GM12878 (cell line): ENCODE results near the gene ABCA7. TPM values are rescaled to one million over a fixed set of nuclear protein-coding genes. Genes with fewer than 3 reads are reported as not detected.

Experiments
- CEBPZ ChIP-seq: fragments of 150-350 bp; IDR thresholded peaks from 2 replicates; pipeline ENCODE4 v1.6.1; 2016; ENCODE audit warnings: low read depth, low read length
- CREM ChIP-seq: IDR thresholded peaks from 2 replicates; pipeline ENCODE4 v1.6.1; 2014; ENCODE audit warnings: antibody characterized with exemption, low read depth
- ESRRA ChIP-seq: IDR thresholded peaks from 2 replicates; pipeline ENCODE4 v1.6.1; 2012; ENCODE audit warnings: mild to moderate bottlenecking, low read length, improper control_type of control experiment
- GATAD2B ChIP-seq: fragments of 450-650 bp; conservative IDR thresholded peaks from 2 replicates; pipeline ENCODE4 v1.6.1; 2017; ENCODE audit warnings: low read depth, mild to moderate bottlenecking, moderate library complexity
- HCFC1 ChIP-seq: fragments of 150-350 bp; IDR thresholded peaks from 2 replicates; pipeline ENCODE4 v1.6.1; 2014; ENCODE audit warnings: low read length
- JUND ChIP-seq: IDR thresholded peaks from 2 replicates; pipeline ENCODE4 v1.6.1; 2012; ENCODE audit warnings: low read depth, mild to moderate bottlenecking, low read length, improper control_type of control experiment, moderate library complexity
- MEF2A ChIP-seq: IDR thresholded peaks from 2 replicates; pipeline ENCODE4 v1.6.1; 2011; ENCODE audit warnings: low read depth, mild to moderate bottlenecking, low read length, moderate library complexity; ENCODE audit not compliant: insufficient read depth
- MEF2B ChIP-seq: fragments of 450-650 bp; IDR thresholded peaks from 2 replicates; pipeline ENCODE4 v1.6.1; 2018; ENCODE audit warnings: mild to moderate bottlenecking, moderate library complexity; ENCODE audit not compliant: partially characterized antibody, poor library complexity, severe bottlenecking
- NFYA ChIP-seq: IDR thresholded peaks from 2 replicates; pipeline ENCODE4 v1.6.1; 2011; ENCODE audit warnings: low read depth, mild to moderate bottlenecking, low read length, improper control_type of control experiment, borderline replicate concordance
- PAX5 ChIP-seq: IDR thresholded peaks from 2 replicates; pipeline ENCODE4 v1.6.1; 2011; ENCODE audit warnings: low read depth, low read length, borderline replicate concordance
- SIX5 ChIP-seq: IDR thresholded peaks from 2 replicates; pipeline ENCODE4 v1.6.1; 2011; ENCODE audit warnings: mild to moderate bottlenecking, low read depth, low read length, moderate library complexity; ENCODE audit not compliant: severe bottlenecking
- SMAD5 ChIP-seq: IDR thresholded peaks from 2 replicates; pipeline ENCODE4 v1.6.1; 2016; ENCODE audit warnings: antibody characterized with exemption, low read depth
- SRF ChIP-seq, 2 experiments: IDR thresholded peaks; 2 replicates each; pipeline ENCODE4 v1.6.1; 2011; ENCODE audit warnings: low read depth in 2 of 2, low read length in 2 of 2, mild to moderate bottlenecking in 1 of 2, moderate library complexity in 1 of 2
- WRNIP1 ChIP-seq: IDR thresholded peaks from 2 replicates; pipeline ENCODE4 v1.6.1; 2011; ENCODE audit warnings: low read depth, low read length, improper control_type of control experiment, borderline replicate concordance
- ZBTB4 ChIP-seq: fragments of 450-650 bp; formaldehyde crosslinking; IDR thresholded peaks from 2 replicates; pipeline ENCODE4 v1.4.0; 2022; ENCODE audit warnings: mild to moderate bottlenecking, moderate library complexity
- polyA plus RNA-seq, 11 experiments: library from polyadenylated mRNA; depleted of rRNA in 4 of 11; unstranded in 6 of 11; stranded (reverse) in 5 of 11; fragments of >200 nt; fragmentation: Nextera tagmentation in 4 of 11; fragmentation: Illumina TruSeq in 1 of 11; extraction: Ambion mirVana in 4 of 11; extraction: Trizol in 1 of 11; gene quantifications; 1 replicate in 1 of 11; 2 replicates in 10 of 11; pipeline versions ENCODE4 v1.2.1 to v1.2.3, GENCODE V29; 2011 to 2016; ENCODE audit warnings: inconsistent platforms in 2 of 11, missing spikeins in 2 of 11, low read depth in 1 of 11
- total RNA-seq, 4 experiments: library from RNA; depleted of rRNA in 3 of 4; stranded (reverse); fragments of >200 nt in 3 of 4; fragmentation: Illumina TruSeq in 1 of 4; extraction: Trizol in 1 of 4; gene quantifications; 2 replicates each; pipeline versions ENCODE4 v1.2.1 to v1.2.3, GENCODE V29; 2013 to 2021
- TF ChIP-seq, protein P1 (sequence below): fragments of 450-650 bp; IDR thresholded peaks from 2 replicates; pipeline ENCODE4 v1.6.1; 2017; ENCODE audit warnings: antibody characterized with exemption, mild to moderate bottlenecking, moderate library complexity
- TF ChIP-seq, protein P2 (sequence below), 3 experiments: IDR thresholded peaks in 2 of 3; conservative IDR thresholded peaks in 1 of 3; 2 replicates each; pipeline ENCODE4 v1.5.1; 2011; ENCODE audit warnings: low read depth in 3 of 3, low read length in 3 of 3, mild to moderate bottlenecking in 3 of 3, control low read depth in 2 of 3, moderate library complexity in 2 of 3, inconsistent platforms in 1 of 3, mixed read lengths in 1 of 3; ENCODE audit not compliant: control insufficient read depth in 2 of 3, insufficient read depth in 1 of 3; ENCODE audit errors: extremely low read depth in 1 of 3

Gene ABCA7
- total and polyA plus RNA-seq, 10 of the 15 experiments (the other 5 are each of a cell fraction or from before 2014, with no cell fraction given) = 1.0 to 49.5 (median 14.8) TPM

DNA sequence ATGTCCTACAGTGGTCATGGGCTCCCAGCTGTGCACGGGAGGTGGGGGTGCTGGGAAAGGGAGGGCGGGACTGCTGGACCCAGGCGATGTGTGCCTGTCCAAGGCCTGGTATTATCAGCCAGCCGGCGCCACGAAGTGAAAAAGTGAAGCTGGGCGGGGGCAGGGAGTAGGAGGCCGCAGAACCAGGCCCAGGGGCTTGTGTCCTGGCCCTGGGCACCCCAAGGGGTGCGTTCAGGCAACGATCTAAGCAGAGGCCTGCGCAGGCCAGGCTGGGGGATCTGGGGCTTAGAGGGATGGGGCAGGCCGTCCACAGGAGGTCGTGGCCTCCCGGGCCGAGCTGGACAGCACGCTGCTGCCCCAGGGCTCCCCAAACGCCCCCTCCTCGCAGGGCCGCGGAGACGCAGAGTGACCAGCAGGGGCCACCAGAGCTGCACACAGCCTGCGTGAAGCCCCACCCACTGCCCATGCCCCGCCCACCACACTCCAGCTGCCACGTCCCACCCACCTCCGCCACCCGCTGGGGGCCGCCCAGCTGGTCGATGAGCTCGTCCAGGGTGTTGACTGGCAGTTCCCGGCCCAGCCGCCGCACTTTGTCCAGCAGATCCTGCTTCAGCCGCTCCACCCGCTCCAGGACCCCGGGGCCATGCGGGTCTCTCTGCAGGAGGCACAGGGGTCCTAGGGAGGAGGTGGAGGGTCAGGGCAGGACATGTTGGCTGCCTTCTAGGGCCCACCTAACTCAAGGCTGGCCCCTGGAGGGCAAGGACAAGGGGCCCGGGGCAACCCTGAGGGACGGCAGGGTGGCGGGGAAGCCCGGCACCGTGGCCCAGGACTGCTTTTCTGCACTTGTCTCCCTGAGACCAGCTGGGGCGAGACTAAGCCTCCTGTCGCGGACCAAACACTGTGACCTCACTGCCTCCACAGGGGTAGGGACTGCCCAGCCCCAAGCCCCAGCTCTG is 73.4 kb downstream of the ABCA7 start (continued):
- TF ChIP-seq, protein P1, sequence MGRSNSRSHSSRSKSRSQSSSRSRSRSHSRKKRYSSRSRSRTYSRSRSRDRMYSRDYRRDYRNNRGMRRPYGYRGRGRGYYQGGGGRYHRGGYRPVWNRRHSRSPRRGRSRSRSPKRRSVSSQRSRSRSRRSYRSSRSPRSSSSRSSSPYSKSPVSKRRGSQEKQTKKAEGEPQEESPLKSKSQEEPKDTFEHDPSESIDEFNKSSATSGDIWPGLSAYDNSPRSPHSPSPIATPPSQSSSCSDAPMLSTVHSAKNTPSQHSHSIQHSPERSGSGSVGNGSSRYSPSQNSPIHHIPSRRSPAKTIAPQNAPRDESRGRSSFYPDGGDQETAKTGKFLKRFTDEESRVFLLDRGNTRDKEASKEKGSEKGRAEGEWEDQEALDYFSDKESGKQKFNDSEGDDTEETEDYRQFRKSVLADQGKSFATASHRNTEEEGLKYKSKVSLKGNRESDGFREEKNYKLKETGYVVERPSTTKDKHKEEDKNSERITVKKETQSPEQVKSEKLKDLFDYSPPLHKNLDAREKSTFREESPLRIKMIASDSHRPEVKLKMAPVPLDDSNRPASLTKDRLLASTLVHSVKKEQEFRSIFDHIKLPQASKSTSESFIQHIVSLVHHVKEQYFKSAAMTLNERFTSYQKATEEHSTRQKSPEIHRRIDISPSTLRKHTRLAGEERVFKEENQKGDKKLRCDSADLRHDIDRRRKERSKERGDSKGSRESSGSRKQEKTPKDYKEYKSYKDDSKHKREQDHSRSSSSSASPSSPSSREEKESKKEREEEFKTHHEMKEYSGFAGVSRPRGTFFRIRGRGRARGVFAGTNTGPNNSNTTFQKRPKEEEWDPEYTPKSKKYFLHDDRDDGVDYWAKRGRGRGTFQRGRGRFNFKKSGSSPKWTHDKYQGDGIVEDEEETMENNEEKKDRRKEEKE = no peak
- no peak for TF ChIP-seq NFYA
- TF ChIP-seq WRNIP1 = no peak
- TF ChIP-seq CREM = no peak
- no peak; a peak in 1 of 4 replicates for TF ChIP-seq SRF (IDR thresholded peaks at IDR 0.05; ENCODE audit: low read depth in 2 of 2, low read length in 2 of 2)
- TF ChIP-seq SMAD5 = no peak
- no peak for TF ChIP-seq MEF2A
- no peak for TF ChIP-seq MEF2B
- no peak for TF ChIP-seq CEBPZ
- TF ChIP-seq, protein P2, sequence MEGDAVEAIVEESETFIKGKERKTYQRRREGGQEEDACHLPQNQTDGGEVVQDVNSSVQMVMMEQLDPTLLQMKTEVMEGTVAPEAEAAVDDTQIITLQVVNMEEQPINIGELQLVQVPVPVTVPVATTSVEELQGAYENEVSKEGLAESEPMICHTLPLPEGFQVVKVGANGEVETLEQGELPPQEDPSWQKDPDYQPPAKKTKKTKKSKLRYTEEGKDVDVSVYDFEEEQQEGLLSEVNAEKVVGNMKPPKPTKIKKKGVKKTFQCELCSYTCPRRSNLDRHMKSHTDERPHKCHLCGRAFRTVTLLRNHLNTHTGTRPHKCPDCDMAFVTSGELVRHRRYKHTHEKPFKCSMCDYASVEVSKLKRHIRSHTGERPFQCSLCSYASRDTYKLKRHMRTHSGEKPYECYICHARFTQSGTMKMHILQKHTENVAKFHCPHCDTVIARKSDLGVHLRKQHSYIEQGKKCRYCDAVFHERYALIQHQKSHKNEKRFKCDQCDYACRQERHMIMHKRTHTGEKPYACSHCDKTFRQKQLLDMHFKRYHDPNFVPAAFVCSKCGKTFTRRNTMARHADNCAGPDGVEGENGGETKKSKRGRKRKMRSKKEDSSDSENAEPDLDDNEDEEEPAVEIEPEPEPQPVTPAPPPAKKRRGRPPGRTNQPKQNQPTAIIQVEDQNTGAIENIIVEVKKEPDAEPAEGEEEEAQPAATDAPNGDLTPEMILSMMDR (IDR thresholded peaks at IDR 0.05 in 2 of 3, conservative IDR thresholded peaks at IDR 0.05 in 1 of 3; ENCODE audit: control insufficient read depth in 2 of 3, extremely low read depth in 1 of 3, insufficient read depth in 1 of 3, low read depth in 3 of 3, low read length in 3 of 3) = peak; percentile 62 to 90 (median 90)
- peak; percentile 38; the same call in 1 of the 2 replicates for TF ChIP-seq GATAD2B
- TF ChIP-seq ESRRA = no peak
- TF ChIP-seq PAX5 = no peak
- no peak for TF ChIP-seq HCFC1
- TF ChIP-seq ZBTB4 (CRISPR knock-in tag) = no peak
- no peak for TF ChIP-seq JUND
- TF ChIP-seq SIX5 = no peak
